Measurements from ENCODE around the gene GTF3C6.
"Not testable (repeated sequence)": the region's sequence is repeated elsewhere in the genome, so short reads cannot be mapped to it uniquely, and the experiment has no call there.

Gene GTF3C6

DNA sequence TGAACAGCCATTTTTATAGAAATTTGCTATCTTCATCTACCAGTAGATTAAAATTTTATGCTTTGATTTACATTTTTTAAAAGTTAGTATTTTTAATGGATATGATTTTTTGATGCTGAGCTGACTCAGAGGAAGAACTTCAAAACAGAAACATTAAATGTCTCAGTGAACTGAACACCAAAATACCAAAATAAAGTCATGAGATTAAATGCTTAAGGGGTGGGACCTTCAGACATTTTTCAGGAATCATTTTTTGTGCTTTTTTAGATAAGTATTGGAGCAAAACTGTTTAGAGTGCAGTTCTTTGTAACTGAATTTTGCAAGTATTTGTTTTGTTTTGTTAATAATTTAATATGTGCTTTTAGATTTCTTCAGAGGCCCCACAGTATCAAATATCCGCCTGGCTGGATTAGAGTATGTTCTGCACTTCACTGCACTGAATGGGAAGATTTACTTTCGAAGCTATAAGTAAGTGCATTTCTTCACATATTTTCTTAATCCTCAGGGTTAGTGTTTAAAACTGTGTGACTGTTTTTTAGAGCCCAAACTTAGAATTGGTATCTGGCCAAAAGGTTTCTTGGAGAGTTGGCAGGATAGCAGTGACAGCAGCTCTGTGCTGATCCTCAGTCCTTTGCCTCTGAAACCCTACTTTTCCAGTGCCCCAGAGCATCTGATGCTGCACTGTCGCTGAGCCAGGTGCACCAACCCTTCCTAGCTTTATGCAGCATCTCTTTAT lies 57.1 kb downstream of the GTF3C6 start:
- TF ChIP-seq, protein P1, sequence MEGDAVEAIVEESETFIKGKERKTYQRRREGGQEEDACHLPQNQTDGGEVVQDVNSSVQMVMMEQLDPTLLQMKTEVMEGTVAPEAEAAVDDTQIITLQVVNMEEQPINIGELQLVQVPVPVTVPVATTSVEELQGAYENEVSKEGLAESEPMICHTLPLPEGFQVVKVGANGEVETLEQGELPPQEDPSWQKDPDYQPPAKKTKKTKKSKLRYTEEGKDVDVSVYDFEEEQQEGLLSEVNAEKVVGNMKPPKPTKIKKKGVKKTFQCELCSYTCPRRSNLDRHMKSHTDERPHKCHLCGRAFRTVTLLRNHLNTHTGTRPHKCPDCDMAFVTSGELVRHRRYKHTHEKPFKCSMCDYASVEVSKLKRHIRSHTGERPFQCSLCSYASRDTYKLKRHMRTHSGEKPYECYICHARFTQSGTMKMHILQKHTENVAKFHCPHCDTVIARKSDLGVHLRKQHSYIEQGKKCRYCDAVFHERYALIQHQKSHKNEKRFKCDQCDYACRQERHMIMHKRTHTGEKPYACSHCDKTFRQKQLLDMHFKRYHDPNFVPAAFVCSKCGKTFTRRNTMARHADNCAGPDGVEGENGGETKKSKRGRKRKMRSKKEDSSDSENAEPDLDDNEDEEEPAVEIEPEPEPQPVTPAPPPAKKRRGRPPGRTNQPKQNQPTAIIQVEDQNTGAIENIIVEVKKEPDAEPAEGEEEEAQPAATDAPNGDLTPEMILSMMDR (conservative IDR thresholded peaks at IDR 0.05; ENCODE audit: control insufficient read depth, insufficient read depth, low read depth, low read length) = no peak
- no peak overlapping the region for H3K4me3 ChIP-seq (ENCODE audit: control insufficient read depth, low read depth, low read length)
- no peak for DNase-seq (ENCODE audit: low read depth)

DNA sequence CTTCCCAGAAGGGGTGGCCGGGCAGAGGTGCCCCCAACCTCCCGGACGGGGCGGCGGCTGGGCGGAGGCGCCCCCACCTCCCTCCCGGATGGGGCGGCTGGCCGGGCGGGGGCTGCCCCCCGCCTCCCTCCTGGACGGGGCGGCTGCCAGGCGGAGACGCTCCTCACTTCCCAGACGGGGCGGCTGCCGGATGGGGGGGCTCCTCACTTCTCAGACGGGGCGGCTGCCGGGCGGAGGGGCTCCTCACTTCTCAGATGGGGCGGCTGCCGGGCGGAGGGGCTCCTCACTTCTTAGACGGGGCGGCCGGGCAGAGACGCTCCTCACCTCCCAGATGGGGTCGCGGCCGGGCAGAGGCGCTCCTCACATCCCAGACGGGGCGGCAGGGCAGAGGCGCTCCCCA lies 58.7 kb downstream of the GTF3C6 start:
- not testable (repeated sequence) for DNase-seq (ENCODE audit: low read depth); H3K4me3 ChIP-seq (ENCODE audit: control insufficient read depth, low read depth, low read length)
